ENCODE data around the gene C6orf47. TPM values are rescaled to one million over a fixed set of nuclear protein-coding genes. Genes with fewer than 3 reads are reported as not detected.

The C6orf47 gene
- total and polyA plus RNA-seq, 10 of the 15 experiments (the other 5 are each of a cell fraction or from before 2014, with no cell fraction given) = 0.16 to 20.4 (median 17.3) TPM; not detected in 1

- TF ChIP-seq NFXL1 (IDR thresholded peaks at IDR 0.05; ENCODE audit: borderline replicate concordance) (no peak), ZNF384 (IDR thresholded peaks at IDR 0.05; ENCODE audit: borderline replicate concordance, low read depth, low read length) (no peak), MAX (IDR thresholded peaks at IDR 0.05; ENCODE audit: low read depth, low read length) (peak; percentile 4; the same call in 1 of the 2 replicates), ASH2L (IDR thresholded peaks at IDR 0.05; ENCODE audit: borderline replicate concordance, low read depth) (no peak), BCLAF1 (IDR thresholded peaks at IDR 0.05) (no peak), TCF12 (IDR thresholded peaks at IDR 0.05; ENCODE audit: low read depth, low read length) (no peak), CUX1 (IDR thresholded peaks at IDR 0.05; ENCODE audit: insufficient replicate concordance, low read depth, low read length) (no peak), NBN (IDR thresholded peaks at IDR 0.05) (peak; percentile 36), RBBP5 (conservative IDR thresholded peaks at IDR 0.05) (no peak), MTA3 (IDR thresholded peaks at IDR 0.05; ENCODE audit: borderline replicate concordance, low read length) (peak; percentile 60; the same call in 1 of the 2 replicates), POLR2AphosphoS5 (IDR thresholded peaks at IDR 0.05; ENCODE audit: low read length) (0 out of 2 replicates have a peak, but pooled peaks have one; percentile 52), PML (IDR thresholded peaks at IDR 0.05; ENCODE audit: low read length) (peak; percentile 95; the same call in 1 of the 2 replicates), KDM1A (IDR thresholded peaks at IDR 0.05; ENCODE audit: borderline replicate concordance) (no peak), POLR2AphosphoS2 (IDR thresholded peaks at IDR 0.05; ENCODE audit: low read depth, low read length) (peak; percentile 61; the same call in 1 of the 2 replicates), MYB (IDR thresholded peaks at IDR 0.05; ENCODE audit: borderline replicate concordance, low read depth, low read length) (no peak), SUZ12 (IDR thresholded peaks at IDR 0.05; ENCODE audit: unreplicated experiment) (no peak), ZBED1 (IDR thresholded peaks at IDR 0.05; ENCODE audit: borderline replicate concordance) (peak; percentile 49; the same call in 1 of the 2 replicates), NKRF (conservative IDR thresholded peaks at IDR 0.05) (peak; percentile 62; the same call in 1 of the 2 replicates), ZNF207 (IDR thresholded peaks at IDR 0.05; ENCODE audit: borderline replicate concordance) (no peak), CREM (IDR thresholded peaks at IDR 0.05; ENCODE audit: low read depth) (no peak)
These were observed 7.5 kb downstream of the C6orf47 start (continued) for GRCh38 chr6:31652925-31653724.
